Stimulated activated CD4-positive, alpha-beta T cell treated with anti-CD3 and anti-CD28 coated beads, Interleukin-4, amount 100 ng/mL, for 24 hours (primary cell): ENCODE results near the gene ZNF675.
"Not testable (repeated sequence)": the region's sequence is repeated elsewhere in the genome, so short reads cannot be mapped to it uniquely, and the experiment has no call there.

ENCODE experiments used
- DNase-seq: peaks from one replicate; pipeline ENCODE4 v3.0.0-alpha.2; 2020

The ZNF675 gene

DNA sequence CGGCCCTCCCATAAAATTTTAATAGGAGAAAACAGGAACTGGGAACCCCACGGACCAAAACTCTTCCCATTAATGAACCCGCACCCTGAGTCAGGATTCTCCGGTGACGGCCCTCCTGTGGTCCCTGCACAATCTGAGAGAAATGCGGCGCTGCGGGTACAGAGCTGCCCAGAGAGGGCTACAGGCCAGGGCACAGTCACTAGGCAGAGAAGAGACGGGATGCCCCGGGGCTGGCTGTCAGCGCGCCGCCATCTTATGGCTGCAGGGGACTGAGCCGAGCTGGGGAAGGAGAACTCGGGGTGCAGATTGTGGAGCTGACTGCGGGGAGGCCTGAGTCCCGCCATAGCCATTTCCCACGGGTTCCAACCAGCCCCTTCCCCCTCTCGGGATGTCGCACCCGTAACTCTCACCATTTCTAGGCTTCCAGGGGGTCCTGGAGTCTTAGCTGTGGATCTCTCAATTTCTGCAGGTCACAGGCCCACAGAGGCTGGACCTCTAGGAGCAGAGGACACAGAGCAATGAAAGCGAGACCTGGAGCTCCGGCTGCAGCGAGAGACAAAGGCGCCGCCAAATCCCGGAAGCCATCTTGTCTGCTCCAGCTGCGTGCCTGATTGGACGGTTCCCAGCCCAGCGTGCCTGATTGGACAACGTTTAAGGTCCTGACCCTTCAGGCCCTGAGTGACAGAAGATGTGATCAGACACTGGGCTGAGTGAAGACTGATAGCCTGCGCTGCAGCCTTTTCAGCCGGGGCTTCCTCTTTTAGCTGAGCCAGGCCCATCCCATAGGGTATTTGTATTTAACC is at the start of gene ZNF675:
Gene ZNF675, minus strand, starts transcription at position 592 of the 803 bp plus-strand sequence. Its CDS starts 179 bp downstream, at position 413.
- DNase-seq: peak; percentile 90

GRCh38 chr19:23730729-23731465 is 43.9 kb upstream of the ZNF675 start:
- DNase-seq: not testable (repeated sequence)

GRCh38 chr19:23724161-23724560 is 37.1 kb upstream of the ZNF675 start:
- not testable (repeated sequence) for DNase-seq

- no peak for DNase-seq
These were observed 31.8 kb upstream of the ZNF675 start for GRCh38 chr19:23718802-23719201.

DNA sequence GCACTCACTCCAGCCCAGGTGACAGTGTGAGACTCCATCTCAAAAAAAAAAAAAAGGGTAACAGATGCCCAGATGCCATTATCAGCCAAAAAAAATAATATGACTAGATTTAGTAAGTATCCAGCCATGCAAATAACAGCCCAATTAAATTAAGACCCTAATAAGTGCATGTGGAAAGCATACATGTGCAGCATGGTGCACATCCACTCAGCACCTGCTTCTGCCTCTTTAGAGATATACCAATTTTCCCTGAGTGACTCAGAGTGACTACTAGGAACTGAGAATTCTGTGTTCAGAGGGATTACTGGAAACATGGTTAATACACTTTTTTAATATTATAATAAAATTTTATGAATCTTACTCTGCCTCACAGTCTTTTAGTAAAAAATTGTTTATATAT is 29.8 kb upstream of the ZNF675 start:
- DNase-seq: no peak

- DNase-seq: no peak
These were observed 22.3 kb upstream of the ZNF675 start for GRCh38 chr19:23709347-23709746.

DNA sequence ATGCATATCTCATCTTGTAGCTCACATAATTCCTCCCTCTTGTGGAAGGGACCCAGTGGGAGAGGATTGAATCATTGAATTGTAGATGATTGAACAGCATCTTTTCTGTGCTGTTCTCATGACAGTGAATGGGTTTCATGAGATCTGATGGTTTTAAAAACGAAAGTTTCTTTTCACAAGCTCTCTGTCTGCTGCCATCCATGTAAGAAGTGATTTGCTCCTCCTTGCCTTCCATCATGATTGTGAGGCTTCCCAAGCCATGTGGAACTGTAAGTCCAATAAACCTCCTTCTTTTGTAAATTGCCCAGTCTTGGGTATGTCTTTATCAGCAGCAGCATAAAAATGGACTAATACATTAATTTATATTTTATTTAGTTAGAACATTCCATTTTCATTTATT is 19.6 kb upstream of the ZNF675 start:
- no peak for DNase-seq

DNA sequence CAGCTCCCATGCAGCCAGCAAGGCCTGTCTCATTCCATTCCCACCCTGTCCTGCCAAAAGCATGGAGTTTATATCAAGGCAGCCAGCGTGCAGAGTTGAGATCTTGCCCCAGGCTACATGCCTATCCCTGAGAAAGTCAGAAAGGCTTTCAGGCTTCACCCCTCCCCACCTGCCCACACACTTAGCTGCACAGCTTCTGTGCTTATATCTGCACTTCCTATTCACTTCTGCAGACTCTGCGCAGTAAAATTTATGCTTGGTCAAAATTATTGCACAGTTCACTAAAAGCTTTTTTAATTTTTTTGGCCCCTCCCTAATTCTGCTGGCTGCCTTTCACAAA is 12.5 kb upstream of the ZNF675 start:
- DNase-seq: no peak

- DNase-seq: no peak
These were observed 11.9 kb upstream of the ZNF675 start for GRCh38 chr19:23698711-23699520.

GRCh38 chr19:23692937-23693336 is 5.9 kb upstream of the ZNF675 start:
- not testable (repeated sequence) for DNase-seq

- no peak for DNase-seq
These were observed 13.9 kb downstream of the ZNF675 start for GRCh38 chr19:23673132-23673531.

- DNase-seq: not testable (repeated sequence)
These were observed 18.4 kb downstream of the ZNF675 start for GRCh38 chr19:23668606-23669005.

DNA sequence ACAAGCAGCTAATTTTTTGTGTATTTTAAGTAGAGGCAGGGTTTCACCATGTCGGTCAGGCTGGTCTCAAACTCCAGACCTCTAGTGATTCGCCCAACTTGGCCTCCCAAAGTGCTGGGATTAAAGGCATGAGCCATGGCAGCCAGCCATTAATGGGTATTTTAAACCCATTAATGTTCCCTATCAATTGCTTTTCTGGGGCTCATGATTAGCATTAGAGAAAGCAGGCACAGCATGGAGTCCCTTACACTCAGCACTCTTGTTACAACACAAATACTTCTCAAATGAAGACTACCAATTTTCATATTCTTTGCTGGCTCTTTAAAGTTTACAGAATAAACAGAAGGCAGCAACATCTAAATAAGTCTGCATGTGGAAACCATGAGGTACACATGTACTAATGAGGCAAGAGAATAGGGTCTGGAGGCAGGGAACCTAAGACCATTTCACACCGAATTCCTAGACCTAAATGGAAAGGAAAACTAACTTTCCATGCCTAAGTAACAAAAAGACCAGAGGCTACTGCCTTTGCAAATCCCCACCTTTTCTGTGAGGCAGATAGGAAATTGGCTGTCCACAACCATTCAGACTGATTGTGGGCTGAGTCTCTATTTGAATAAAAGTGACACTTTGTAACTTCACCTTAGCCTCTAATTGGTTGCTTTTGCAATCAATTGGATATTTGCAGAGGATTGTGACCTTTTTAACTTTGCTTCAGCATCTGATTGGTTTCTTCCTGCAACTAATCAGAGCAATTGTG is 21.2 kb downstream of the ZNF675 start:
- no peak for DNase-seq

DNA sequence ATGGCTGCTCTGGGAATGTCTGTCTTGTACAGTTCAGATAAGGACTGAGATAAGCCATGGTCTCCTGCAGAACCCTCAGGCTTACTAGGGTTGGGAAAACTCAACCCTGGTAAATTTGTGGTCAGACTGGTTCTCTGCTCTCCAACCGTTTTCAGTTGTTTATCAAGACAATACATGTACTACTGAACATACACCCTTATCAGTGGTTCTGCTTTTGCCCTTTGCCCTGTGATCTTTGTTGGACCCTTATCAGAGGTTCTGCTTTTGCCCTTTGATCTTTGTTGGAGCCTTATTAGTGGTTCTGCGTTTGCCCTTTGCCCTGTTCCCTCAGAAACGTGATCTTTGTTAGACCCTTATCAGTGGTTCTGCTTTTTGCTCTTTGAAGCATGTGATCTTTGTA is 37.2 kb downstream of the ZNF675 start:
- DNase-seq: not testable (repeated sequence)
